GM12878 (cell line): ENCODE measurements around the gene MSI2. TPM values are rescaled to one million over a fixed set of nuclear protein-coding genes. Genes with fewer than 3 reads are reported as not detected.
A peak's percentile ranks its signal among the peaks of the same experiment; 100 is the strongest.

Experiments used
- ATAC-seq: fragments of 200-7000 bp; cut with Tn5 transposase; 3 replicates; pipeline ENCODE4 v1.9.1; 2020; ENCODE audit warnings: mild to moderate bottlenecking, moderate library complexity
- BruUV-seq: library from RNA; stranded (reverse); fragments of 400-500 nt; replicated peaks from 2 replicates; lab custom pipeline; 2021; lab: Mats Ljungman, UMichigan
- CTCF ChIA-PET: fragments of 300-600 bp; sonication (Branson Sonifier 250); formaldehyde crosslinking; extraction: SDS; loops from one replicate; lab custom pipeline; 2021; ENCODE audit warnings: inconsistent platforms; lab: Yijun Ruan, JAX
- POLR2A ChIA-PET: fragments of 350-600 bp; formaldehyde crosslinking; extraction: SDS; loops from one replicate; lab custom pipeline; 2021; ENCODE audit warnings: inconsistent platforms; lab: Charles Lee
- RAD21 ChIA-PET: fragments of 300-600 bp; sonication (Branson Sonifier 250); formaldehyde crosslinking; loops from one replicate; lab custom pipeline; 2023; ENCODE audit warnings: antibody characterized with exemption; ENCODE audit not compliant: unreplicated experiment; lab: Charles Lee
- SMC1A ChIA-PET: fragments of 300-600 bp; sonication (Branson Sonifier 250); formaldehyde crosslinking; loops from one replicate; lab custom pipeline; 2023; ENCODE audit not compliant: unreplicated experiment, uncharacterized antibody; lab: Charles Lee
- DNase-seq: peaks from one replicate; pipeline ENCODE4 v3.0.0-alpha.2; 2011; ENCODE audit warnings: low read depth, low spot score
- FAIRE-seq: peaks from 3 replicates; lab custom pipeline; 2011; peaks lifted over from hg19 to GRCh38; lab: Jason Lieb, UNC
- H2AFZ ChIP-seq: 2 replicates; pipeline ENCODE4 v1.6.0; 2011; ENCODE audit warnings: low read depth, low read length, control low read depth; ENCODE audit not compliant: control insufficient read depth
- H3K27ac ChIP-seq: 2 replicates; pipeline ENCODE4 v1.5.1; 2011; ENCODE audit warnings: control low read depth; ENCODE audit not compliant: control insufficient read depth, insufficient read depth
- H3K27me3 ChIP-seq, 2 experiments: replicated peaks in 1 of 2; 2 replicates each; pipeline versions ENCODE4 v1.6.0 to v1.6.1; 2011; ENCODE audit warnings: low read length in 1 of 2; ENCODE audit not compliant: control insufficient read depth in 2 of 2, insufficient read depth in 2 of 2
- H3K36me3 ChIP-seq, 2 experiments: 2 replicates each; pipeline ENCODE4 v1.5.1; 2011; ENCODE audit warnings: low read length in 1 of 2; ENCODE audit not compliant: control insufficient read depth in 2 of 2, insufficient read depth in 2 of 2
- H3K4me1 ChIP-seq: 2 replicates; pipeline ENCODE4 v1.6.1; 2011; ENCODE audit warnings: mild to moderate bottlenecking, low read length, moderate library complexity, mixed read lengths; ENCODE audit not compliant: control insufficient read depth, insufficient read depth
- H3K4me2 ChIP-seq: 2 replicates; pipeline ENCODE4 v1.6.0; 2011; ENCODE audit warnings: control low read depth; ENCODE audit not compliant: control insufficient read depth, insufficient read depth
- H3K4me3 ChIP-seq: fragments of 200-600 bp; sonication (generic); 2 replicates; pipeline ENCODE4 v1.5.1; 2016
- H3K79me2 ChIP-seq: 2 replicates; pipeline ENCODE4 v1.6.0; 2011; ENCODE audit warnings: low read length; ENCODE audit not compliant: control insufficient read depth, insufficient read depth
- H3K9ac ChIP-seq: 2 replicates; pipeline ENCODE4 v1.8.0; 2011; ENCODE audit warnings: low read length, control low read depth, mixed read lengths; ENCODE audit not compliant: control insufficient read depth, insufficient read depth
- H3K9me3 ChIP-seq: replicated peaks from 3 replicates; pipeline ENCODE4 v1.5.1; 2011; ENCODE audit warnings: mild to moderate bottlenecking, low read length; ENCODE audit not compliant: control insufficient read depth, insufficient read depth
- H4K20me1 ChIP-seq: 2 replicates; pipeline ENCODE4 v1.6.0; 2011; ENCODE audit not compliant: control insufficient read depth, insufficient read depth
- EED ChIP-seq: sonication (generic); IDR thresholded peaks from 2 replicates; pipeline ENCODE4 v1.6.1; 2016; ENCODE audit warnings: antibody characterized with exemption, low read depth
- ESRRA ChIP-seq: IDR thresholded peaks from 2 replicates; pipeline ENCODE4 v1.6.1; 2012; ENCODE audit warnings: mild to moderate bottlenecking, low read length, improper control_type of control experiment
- IRF4 ChIP-seq: IDR thresholded peaks from 2 replicates; pipeline ENCODE4 v1.6.1; 2011; ENCODE audit warnings: low read depth, low read length
- MTA3 ChIP-seq: IDR thresholded peaks from 2 replicates; pipeline ENCODE4 v1.6.1; 2012; ENCODE audit warnings: low read length, inconsistent platforms, borderline replicate concordance
- MXI1 ChIP-seq: fragments of 150-350 bp; IDR thresholded peaks from 2 replicates; pipeline ENCODE4 v1.6.1; 2011; ENCODE audit warnings: low read depth, mild to moderate bottlenecking, inconsistent platforms, low read length, improper control_type of control experiment
- NR2C1 ChIP-seq: fragments of 450-650 bp; IDR thresholded peaks from 2 replicates; pipeline ENCODE4 v1.6.1; 2017; ENCODE audit warnings: antibody characterized with exemption, mild to moderate bottlenecking, moderate library complexity
- RAD21 ChIP-seq: IDR thresholded peaks from 2 replicates; pipeline ENCODE4 v1.6.1; 2011; ENCODE audit warnings: mild to moderate bottlenecking, low read depth, low read length, moderate library complexity; ENCODE audit not compliant: insufficient read depth
- RELB ChIP-seq: fragments of 450-650 bp; IDR thresholded peaks from 2 replicates; pipeline ENCODE4 v1.6.1; 2017; ENCODE audit warnings: low read depth, mild to moderate bottlenecking, moderate library complexity
- SIX5 ChIP-seq: IDR thresholded peaks from 2 replicates; pipeline ENCODE4 v1.6.1; 2011; ENCODE audit warnings: mild to moderate bottlenecking, low read depth, low read length, moderate library complexity; ENCODE audit not compliant: severe bottlenecking
- SMARCA5 ChIP-seq: fragments of 450-650 bp; IDR thresholded peaks from 2 replicates; pipeline ENCODE4 v1.6.1; 2017; ENCODE audit warnings: mild to moderate bottlenecking
- SPI1 ChIP-seq: IDR thresholded peaks from 2 replicates; pipeline ENCODE4 v1.6.1; 2011; ENCODE audit warnings: low read depth, mild to moderate bottlenecking, low read length, moderate library complexity, borderline replicate concordance; ENCODE audit not compliant: insufficient read depth
- STAT3 ChIP-seq: IDR thresholded peaks from 2 replicates; pipeline ENCODE4 v1.6.1; 2011; ENCODE audit warnings: low read depth, low read length, improper control_type of control experiment
- SUPT20H ChIP-seq: IDR thresholded peaks from 2 replicates; pipeline ENCODE4 v1.6.1; 2011; ENCODE audit warnings: low read depth, mild to moderate bottlenecking, low read length, moderate library complexity, borderline replicate concordance; ENCODE audit not compliant: control insufficient read depth
- TARDBP ChIP-seq: IDR thresholded peaks from 2 replicates; pipeline ENCODE4 v1.6.1; 2016; ENCODE audit warnings: borderline replicate concordance
- YY1 ChIP-seq: IDR thresholded peaks from 2 replicates; pipeline ENCODE4 v1.6.1; 2011; ENCODE audit warnings: low read depth, mild to moderate bottlenecking, low read length
- WGBS: methylation state at CpG from one replicate; pipeline ENCODE4 v1.1.6; 2016; ENCODE audit warnings: low lambda C conversion rate; ENCODE audit not compliant: insufficient replicate concordance, insufficient coverage; ENCODE audit errors: missing lambda C conversion rate; 5-methylcytosine and 5-hydroxymethylcytosine counted together
- in situ Hi-C: fragments of 300-500 bp; cut with MboI; formaldehyde crosslinking; loops from 9 replicates; pipeline ENCODE4 v1.14.3; 2018; ENCODE audit warnings: mixed read lengths
- intact Hi-C: fragments of 100-400 bp; cut with micrococcal nuclease; formaldehyde crosslinking; loops from one replicate; pipeline ENCODE4 v1.14.2; 2022; ENCODE audit not compliant: unreplicated experiment
- polyA plus RNA-seq, 11 experiments: library from polyadenylated mRNA; depleted of rRNA in 4 of 11; unstranded in 6 of 11; stranded (reverse) in 5 of 11; fragments of >200 nt; fragmentation: Nextera tagmentation in 4 of 11; fragmentation: Illumina TruSeq in 1 of 11; extraction: Ambion mirVana in 4 of 11; extraction: Trizol in 1 of 11; gene quantifications; 1 replicate in 1 of 11; 2 replicates in 10 of 11; pipeline versions ENCODE4 v1.2.1 to v1.2.3, GENCODE V29; 2011 to 2016; ENCODE audit warnings: inconsistent platforms in 2 of 11, missing spikeins in 2 of 11, low read depth in 1 of 11
- total RNA-seq, 4 experiments: library from RNA; depleted of rRNA in 3 of 4; stranded (reverse); fragments of >200 nt in 3 of 4; fragmentation: Illumina TruSeq in 1 of 4; extraction: Trizol in 1 of 4; gene quantifications; 2 replicates each; pipeline versions ENCODE4 v1.2.1 to v1.2.3, GENCODE V29; 2013 to 2021
- TF ChIP-seq, protein P1 (sequence below): fragments of 450-650 bp; IDR thresholded peaks from 2 replicates; pipeline ENCODE4 v1.6.1; 2016; ENCODE audit warnings: mild to moderate bottlenecking

Gene MSI2
- total and polyA plus RNA-seq, 10 of the 15 experiments (the other 5 are each of a cell fraction or from before 2014, with no cell fraction given) = 6.1 to 76.1 (median 42.0) TPM

GRCh38 chr17:57484826-57485565, 228.7 kb downstream of the MSI2 start (continued):
- TF ChIP-seq RAD21 (no peak), MTA3 (no peak), NR2C1 (no peak), SMARCA5 (no peak), RELB (peak; percentile 29; the same call in 1 of the 2 replicates), ESRRA (no peak), STAT3 (no peak)

GRCh38 chr17:57485566-57485865, 229.2 kb downstream of the MSI2 start:
- no peak overlapping the region for H3K4me3 ChIP-seq
- in situ Hi-C loops = no loop called here
- H3K4me2 ChIP-seq = peak overlapping the region; percentile 81

More at GRCh38 chr17:57485566-57485865, 229.2 kb downstream of the MSI2 start:
- WGBS = 78% methylated on average over 4 of the region's 4 CpGs
- no TSS peak for BruUV-seq
- no peak overlapping the region for H2AFZ ChIP-seq
- ChIA-PET RAD21 (interaction anchor here (0.9 to 5.7 kb wide), 10 partner anchors 15 to 187 kb away, joined by 3 to 28 read pairs (median 4); no protein-coding TSS in a partner anchor), SMC1A (interaction anchor here (1.1 to 10.8 kb wide), 7 partner anchors 9 to 127 kb away, joined by 3 to 102 read pairs (median 7); no protein-coding TSS in a partner anchor), POLR2A (interaction anchor here (0.6 to 2.4 kb wide), 8 partner anchors 14 to 62 kb away, joined by 3 to 12 read pairs (median 4); no protein-coding TSS in a partner anchor), CTCF (interaction anchor here (0.7 to 3.3 kb wide), 9 partner anchors 9 to 242 kb away, joined by 3 to 17 read pairs (median 6); no protein-coding TSS in a partner anchor)
- FAIRE-seq = no peak
- DNase-seq = no peak
- peak overlapping the region; percentile 16; the same call in 1 of the 2 replicates for H3K9ac ChIP-seq
- TF ChIP-seq SUPT20H (no peak), MXI1 (no peak), SIX5 (no peak), EED (no peak), TARDBP (no peak), SPI1 (no peak), YY1 (no peak), IRF4 (no peak)
- TF ChIP-seq, protein P1, sequence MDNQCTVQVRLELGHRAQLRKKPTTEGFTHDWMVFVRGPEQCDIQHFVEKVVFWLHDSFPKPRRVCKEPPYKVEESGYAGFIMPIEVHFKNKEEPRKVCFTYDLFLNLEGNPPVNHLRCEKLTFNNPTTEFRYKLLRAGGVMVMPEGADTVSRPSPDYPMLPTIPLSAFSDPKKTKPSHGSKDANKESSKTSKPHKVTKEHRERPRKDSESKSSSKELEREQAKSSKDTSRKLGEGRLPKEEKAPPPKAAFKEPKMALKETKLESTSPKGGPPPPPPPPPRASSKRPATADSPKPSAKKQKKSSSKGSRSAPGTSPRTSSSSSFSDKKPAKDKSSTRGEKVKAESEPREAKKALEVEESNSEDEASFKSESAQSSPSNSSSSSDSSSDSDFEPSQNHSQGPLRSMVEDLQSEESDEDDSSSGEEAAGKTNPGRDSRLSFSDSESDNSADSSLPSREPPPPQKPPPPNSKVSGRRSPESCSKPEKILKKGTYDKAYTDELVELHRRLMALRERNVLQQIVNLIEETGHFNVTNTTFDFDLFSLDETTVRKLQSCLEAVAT = no peak
- H3K9me3 ChIP-seq = no peaks in the 10 kb centered on the region
- H3K27me3 ChIP-seq = no peaks in the 10 kb centered on the region
- no peak for ATAC-seq
- H3K4me1 ChIP-seq = peaks cover 40% of the 10 kb centered on the region
- intact Hi-C loops = no loop called here
- no peaks in the 10 kb centered on the region; a peak in 1 of 4 replicates for H3K36me3 ChIP-seq
- H3K27ac ChIP-seq = peak overlapping the region; percentile 72
- H3K79me2 ChIP-seq = peaks cover 19% of the 10 kb centered on the region
- no peaks in the 10 kb centered on the region for H4K20me1 ChIP-seq
